Spleen (tissue), 11 donors: ENCODE results near the gene ZNF337. TPM values are rescaled to one million over a fixed set of nuclear protein-coding genes. Genes with fewer than 3 reads are reported as not detected.

Experiments
- DNase-seq: peaks from one replicate; pipeline ENCODE4 v3.0.0-alpha.2; 2020
- H3K27ac ChIP-seq, 8 donors: fragments of 200-600 bp; sonication (generic) in 7 of 8; 1 replicate in 4 of 8; 2 replicates in 4 of 8; pipeline versions ENCODE4 v1.5.0 to v1.8.0; 2016 to 2021; ENCODE audit warnings: inconsistent platforms in 4 of 8, mild to moderate bottlenecking in 4 of 8, moderate library complexity in 1 of 8
- H3K27me3 ChIP-seq, 7 donors: fragments of 200-600 bp; sonication (generic) in 6 of 7; replicated peaks in 1 of 7; 1 replicate in 4 of 7; 2 replicates in 3 of 7; pipeline versions ENCODE4 v1.5.0 to v1.8.0; 2016 to 2021; ENCODE audit warnings: inconsistent platforms in 3 of 7, mild to moderate bottlenecking in 1 of 7
- H3K36me3 ChIP-seq, 6 donors: fragments of 200-600 bp; sonication (generic) in 5 of 6; 1 replicate in 4 of 6; 2 replicates in 2 of 6; pipeline versions ENCODE4 v1.5.0 to v1.8.0; 2016 to 2021; ENCODE audit warnings: inconsistent platforms in 2 of 6
- H3K4me1 ChIP-seq, 6 donors: fragments of 200-600 bp; sonication (generic) in 5 of 6; 1 replicate in 3 of 6; 2 replicates in 3 of 6; pipeline versions ENCODE4 v1.5.0 to v1.8.0; 2016 to 2021; ENCODE audit warnings: inconsistent platforms in 3 of 6
- H3K4me3 ChIP-seq, 8 donors: fragments of 200-600 bp; sonication (generic) in 7 of 8; 1 replicate in 4 of 8; 2 replicates in 4 of 8; pipeline versions ENCODE4 v1.5.0 to v1.8.0; 2016 to 2021; ENCODE audit warnings: inconsistent platforms in 4 of 8, mild to moderate bottlenecking in 4 of 8, moderate library complexity in 2 of 8
- H3K9me3 ChIP-seq, 8 donors: fragments of 200-600 bp; sonication (generic) in 7 of 8; 1 replicate in 4 of 8; 2 replicates in 4 of 8; pipeline versions ENCODE4 v1.5.0 to v1.8.0; 2016 to 2021; ENCODE audit warnings: inconsistent platforms in 4 of 8
- CTCF ChIP-seq, 11 experiments: fragments of 200-600 bp in 7 of 11; fragments of 450-650 bp in 4 of 11; sonication (generic) in 4 of 11; IDR thresholded peaks in 8 of 11; conservative IDR thresholded peaks in 3 of 11; 1 replicate in 7 of 11; 2 replicates in 4 of 11; pipeline versions ENCODE4 v1.4.0 to v1.8.0; 2016 to 2021; ENCODE audit warnings: antibody characterized with exemption in 11 of 11, inconsistent platforms in 4 of 11, mild to moderate bottlenecking in 1 of 11
- POLR2A ChIP-seq, 3 donors: fragments of 450-650 bp; IDR thresholded peaks; one replicate each; pipeline ENCODE4 v1.5.1; 2017; ENCODE audit warnings: antibody characterized with exemption in 3 of 3, mild to moderate bottlenecking in 1 of 3
- POLR2AphosphoS5 ChIP-seq, 3 donors: sonication (generic); formaldehyde crosslinking; IDR thresholded peaks; one replicate each; pipeline ENCODE4 v1.5.1; 2017; ENCODE audit warnings: antibody characterized with exemption in 3 of 3
- WGBS, 5 donors: extraction: QIAGEN DNeasy Blood & Tissue Kit in 3 of 5; methylation state at CpG; one replicate each; pipeline versions ENCODE4 v1.1.5 to v1.1.7; 2013 to 2018; 5-methylcytosine and 5-hydroxymethylcytosine counted together
- intact Hi-C: fragments of 100-400 bp; cut with DNase I; formaldehyde crosslinking; loops from one replicate; pipeline ENCODE4 v1.15.0; 2023; ENCODE audit warnings: low total_unique reads
- polyA plus RNA-seq, 3 donors: library from polyadenylated mRNA; stranded (reverse); fragments of 200-250 nt; gene quantifications; one replicate each; pipeline ENCODE4 v1.2.1, GENCODE V29; 2013
- total RNA-seq, 7 donors: library from RNA; depleted of rRNA in 3 of 7; stranded (reverse); fragments of >200 nt in 3 of 7; fragmentation: NEBNext Ultra II Directional in 4 of 7; extraction: Animal tissue kit (Norgen Biotek cat#: 25700) in 4 of 7; gene quantifications; one replicate each; pipeline versions ENCODE4 v1.1.0 to v1.2.1, GENCODE V29; 2016 to 2021
- donor health status: healthy with polysubstance abuse.
- donor health status: DM: no; HTN: no; CAD: no; lungs with moderate emphysema.
- donor health status: DM: no; HTN: no; CAD: no.
- donor health status: Bipolar disorder and iron deficiency.
- donor health status: healthy.
- donor health status: DM: no; HTN: no; CAD: no.
- donor health status: DM: yes; HTN: yes; CAD: no.

Gene ZNF337
- total and polyA plus RNA-seq, 10 donors: 8.7 to 21.9 (median 16.3) TPM

DNA sequence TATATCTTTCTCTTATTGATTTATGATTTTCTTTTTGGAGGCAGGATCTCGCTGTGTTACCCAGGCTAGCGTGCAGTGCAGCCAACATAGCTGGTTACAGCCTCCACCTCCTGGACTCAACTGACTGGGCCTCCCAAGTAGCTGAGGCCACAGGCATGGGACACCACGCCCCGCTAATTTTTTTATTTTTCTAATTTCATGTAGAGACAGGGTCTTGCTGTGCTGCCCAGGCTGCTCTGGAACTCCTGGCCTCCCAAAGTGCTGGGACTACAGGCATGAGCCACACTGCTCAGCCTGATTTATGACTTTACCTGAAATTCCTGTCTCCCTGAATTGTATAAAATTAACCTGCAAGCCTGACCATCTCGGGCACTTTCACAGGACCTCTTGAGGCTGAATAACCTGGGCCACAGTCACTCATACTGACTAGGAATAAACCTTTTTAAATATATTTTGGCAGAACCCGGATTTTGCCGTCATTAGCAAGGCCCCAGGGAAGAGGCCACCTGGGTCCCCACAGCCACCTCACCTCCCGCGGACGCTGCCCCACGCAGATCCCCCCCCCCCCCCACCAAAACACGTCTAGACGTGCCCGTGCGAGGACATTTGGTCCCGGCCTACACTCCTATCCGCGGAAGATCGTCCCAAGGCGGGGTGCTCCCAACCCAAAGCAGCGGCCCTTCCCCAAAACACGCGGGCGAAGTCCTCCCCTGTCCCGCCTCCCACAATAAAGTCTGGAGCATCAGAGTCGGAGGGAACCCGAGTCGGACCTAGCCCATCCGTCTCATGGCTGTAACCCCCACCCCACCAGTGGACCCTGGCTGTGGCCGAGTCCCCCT lies 902 bp downstream of the ZNF337 start:
- peak overlapping the region; percentile 86 to 92 (median 89) for H3K27ac ChIP-seq
- H3K27me3 ChIP-seq: no peaks in the 10 kb centered on the region
- intact Hi-C loops: loop anchor here (5.0 kb wide), 1 partner anchor 73 kb away; the partner anchor contains the start of gene NANP
- peaks cover 2 to 21% (median 18%) of the 10 kb centered on the region in 8 donors for H3K9me3 ChIP-seq
- peaks cover 0 to 14% (median 0%) of the 10 kb centered on the region in 6 donors for H3K36me3 ChIP-seq
- peak overlapping the region; percentile 70 to 93 (median 86) for H3K4me3 ChIP-seq
- DNase-seq: no peak
- peaks cover 10 to 40% (median 21%) of the 10 kb centered on the region in 6 donors for H3K4me1 ChIP-seq
- 14 to 21% (median 15%) methylated on average over 19 to 30 of the region's 30 CpGs for WGBS, 5 donors
- no peak for TF ChIP-seq CTCF (IDR thresholded peaks at IDR 0.05 in 8 of 11, conservative IDR thresholded peaks at IDR 0.05 in 3 of 11)

- WGBS, 5 donors: 41 to 78% (median 75%) methylated on average over 2 of the region's 2 CpGs
- Histone ChIP-seq H3K9me3 (no peaks in the 10 kb centered on the region), H3K4me3 (no peak overlapping the region), H3K36me3 (peaks cover 0 to 14% (median 0%) of the 10 kb centered on the region in 6 donors), H3K27me3 (no peaks in the 10 kb centered on the region), H3K4me1 (peaks cover 7 to 33% (median 15%) of the 10 kb centered on the region in 6 donors), H3K27ac (no peak overlapping the region)
- DNase-seq: no peak
- TF ChIP-seq POLR2A (IDR thresholded peaks at IDR 0.05) (no peak), CTCF (IDR thresholded peaks at IDR 0.05 in 8 of 11, conservative IDR thresholded peaks at IDR 0.05 in 3 of 11) (peak in 1 of 11 experiments; percentile 21)
- intact Hi-C loops: no loop called here
These were observed 4.2 kb downstream of the ZNF337 start for GRCh38 chr20:25692499-25692898.

DNA sequence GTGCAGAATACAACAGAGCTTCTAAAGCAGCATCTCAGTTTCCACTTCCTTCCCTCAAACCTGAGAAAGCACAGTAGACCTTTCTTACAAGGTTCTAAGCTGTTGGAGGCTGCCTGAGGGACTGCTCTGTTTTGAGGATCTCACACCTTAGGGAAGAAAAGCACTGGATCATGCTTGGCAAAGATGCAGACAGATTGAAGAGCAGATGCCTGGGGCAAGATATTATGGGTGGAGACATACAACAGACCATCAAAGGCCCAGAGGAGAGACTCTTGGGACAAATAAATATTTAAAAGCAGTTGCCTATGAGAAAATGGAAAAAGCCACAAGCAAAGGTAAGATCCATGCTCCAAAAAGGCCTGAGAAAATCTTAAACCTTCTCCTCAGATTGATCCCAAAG lies 6.2 kb downstream of the ZNF337 start:
- H3K27me3 ChIP-seq: no peaks in the 10 kb centered on the region
- TF ChIP-seq POLR2A (IDR thresholded peaks at IDR 0.05) (no peak), POLR2AphosphoS5 (IDR thresholded peaks at IDR 0.05) (no peak), CTCF (IDR thresholded peaks at IDR 0.05 in 8 of 11, conservative IDR thresholded peaks at IDR 0.05 in 3 of 11) (no peak)
- H3K27ac ChIP-seq: no peak overlapping the region
- no peak for DNase-seq
- no peak overlapping the region for H3K4me3 ChIP-seq
- H3K36me3 ChIP-seq: peaks cover 0 to 23% (median 6%) of the 10 kb centered on the region in 6 donors
- peaks cover 2 to 17% (median 5%) of the 10 kb centered on the region in 6 donors for H3K4me1 ChIP-seq
- no peaks in the 10 kb centered on the region for H3K9me3 ChIP-seq
- intact Hi-C loops: no loop called here
